GM21723 (cell line): ENCODE data around the gene NFYB.
A peak's percentile ranks its signal among the peaks of the same experiment; 100 is the strongest.
"Not testable (repeated sequence)": the region's sequence is repeated elsewhere in the genome, so short reads cannot be mapped to it uniquely, and the experiment has no call there.

Experiments used
- ATAC-seq: cut with Tn5 transposase; IDR thresholded peaks from one replicate; pipeline ENCODE4 v1.9.1; 2021; ENCODE audit warnings: mild to moderate bottlenecking, moderate library complexity; ENCODE audit not compliant: unreplicated experiment

The NFYB gene

GRCh38 chr12:104137902-104138796, at the start of gene NFYB:
TSS of gene NFYB (minus strand) at chr12:104138210. CDS start at chr12:104135453, 2,757 bp downstream.
- ATAC-seq = peak; percentile 91

- no peak for ATAC-seq
Measured at GRCh38 chr12:104187446-104188155, 49.6 kb upstream of the NFYB start.

GRCh38 chr12:104183443-104183842, 45.4 kb upstream of the NFYB start:
- no peak for ATAC-seq

GRCh38 chr12:104182621-104183378, 44.8 kb upstream of the NFYB start:
- ATAC-seq = no peak

- ATAC-seq = no peak
Measured at GRCh38 chr12:104182144-104182543, 44.1 kb upstream of the NFYB start.

- no peak for ATAC-seq
Measured at GRCh38 chr12:104181313-104181712, 43.3 kb upstream of the NFYB start.

- ATAC-seq = no peak
Measured at GRCh38 chr12:104180374-104180773, 42.4 kb upstream of the NFYB start.

- ATAC-seq = no peak
Measured at GRCh38 chr12:104177663-104178501, 39.9 kb upstream of the NFYB start.

- no peak for ATAC-seq
Measured at GRCh38 chr12:104177336-104177662, 39.3 kb upstream of the NFYB start.

- no peak for ATAC-seq
Measured at GRCh38 chr12:104175726-104176247, 37.8 kb upstream of the NFYB start.

GRCh38 chr12:104173804-104174203, 35.8 kb upstream of the NFYB start:
- ATAC-seq = not testable (repeated sequence)

- no peak for ATAC-seq
Measured at GRCh38 chr12:104172570-104172947, 34.5 kb upstream of the NFYB start.

- no peak for ATAC-seq
Measured at GRCh38 chr12:104171785-104172569, 34.0 kb upstream of the NFYB start.

GRCh38 chr12:104168596-104168995, 30.6 kb upstream of the NFYB start:
- no peak for ATAC-seq

GRCh38 chr12:104167519-104168458, 29.8 kb upstream of the NFYB start:
- ATAC-seq = no peak

GRCh38 chr12:104166465-104166864, 28.5 kb upstream of the NFYB start:
- ATAC-seq = no peak

GRCh38 chr12:104165801-104166200, 27.8 kb upstream of the NFYB start:
- no peak for ATAC-seq

GRCh38 chr12:104164634-104165033, 26.6 kb upstream of the NFYB start:
- ATAC-seq = no peak
